ENCODE data around the gene AP1S3. TPM values are rescaled to one million over a fixed set of nuclear protein-coding genes. Genes with fewer than 3 reads are reported as not detected.

Gene AP1S3
- total RNA-seq, 1 donor from 2014 or later: 6.4 TPM

GRCh38 chr2:223782629-223783028 lies 54.8 kb downstream of the AP1S3 start:
- Histone ChIP-seq H3K36me3 (no peaks in the 10 kb centered on the region), H3K4me3 (no peak overlapping the region), H3K9me3 (no peaks in the 10 kb centered on the region), H3K27ac (no peak overlapping the region), H3K4me1 (no peaks in the 10 kb centered on the region), H3K27me3 (ENCODE audit: low read depth) (no peaks in the 10 kb centered on the region)
- intact Hi-C loops (cut with DNase I): no loop called here
- TF ChIP-seq CTCF (IDR thresholded peaks at IDR 0.05): no peak
- ATAC-seq (no peak), DNase-seq (no peak)

GRCh38 chr2:223781560-223781959 lies 55.8 kb downstream of the AP1S3 start:
- DNase-seq: no peak
- Histone ChIP-seq H3K9me3 (no peaks in the 10 kb centered on the region), H3K27me3 (ENCODE audit: low read depth) (no peaks in the 10 kb centered on the region), H3K4me1 (no peaks in the 10 kb centered on the region), H3K27ac (no peak overlapping the region), H3K4me3 (no peak overlapping the region), H3K36me3 (peaks cover 2% of the 10 kb centered on the region)
- no peak for ATAC-seq
- TF ChIP-seq CTCF (IDR thresholded peaks at IDR 0.05): no peak
- intact Hi-C loops (cut with DNase I): no loop called here

GRCh38 chr2:223779877-223780276 lies 57.5 kb downstream of the AP1S3 start:
- Histone ChIP-seq H3K4me1 (no peaks in the 10 kb centered on the region), H3K36me3 (peaks cover 7% of the 10 kb centered on the region), H3K9me3 (no peaks in the 10 kb centered on the region), H3K27me3 (ENCODE audit: low read depth) (no peaks in the 10 kb centered on the region), H3K27ac (no peak overlapping the region), H3K4me3 (no peak overlapping the region)
- DNase-seq: no peak
- peak; percentile 19 for TF ChIP-seq CTCF (IDR thresholded peaks at IDR 0.05)
- intact Hi-C loops (cut with DNase I): no loop called here
- ATAC-seq: peak in 1 of 2 donors; percentile 41

GRCh38 chr2:223774193-223774592 lies 63.2 kb downstream of the AP1S3 start:
- no peak for DNase-seq
- TF ChIP-seq CTCF (IDR thresholded peaks at IDR 0.05): no peak
- Histone ChIP-seq H3K36me3 (peaks cover 12% of the 10 kb centered on the region), H3K27ac (no peak overlapping the region), H3K27me3 (ENCODE audit: low read depth) (no peaks in the 10 kb centered on the region), H3K4me1 (no peaks in the 10 kb centered on the region), H3K9me3 (no peaks in the 10 kb centered on the region), H3K4me3 (no peak overlapping the region)
- no peak for ATAC-seq
- intact Hi-C loops (cut with DNase I): no loop called here

GRCh38 chr2:223772363-223772762 lies 65.0 kb downstream of the AP1S3 start:
- H3K4me3 ChIP-seq: no peak overlapping the region
- H3K27me3 ChIP-seq (ENCODE audit: low read depth): no peaks in the 10 kb centered on the region
- H3K27ac ChIP-seq: no peak overlapping the region
- H3K4me1 ChIP-seq: no peaks in the 10 kb centered on the region
- no peaks in the 10 kb centered on the region for H3K9me3 ChIP-seq
- no peak for TF ChIP-seq CTCF (IDR thresholded peaks at IDR 0.05)
- ATAC-seq (no peak), DNase-seq (no peak)
- intact Hi-C loops (cut with DNase I): no loop called here
- H3K36me3 ChIP-seq: peaks cover 12% of the 10 kb centered on the region

GRCh38 chr2:223771475-223771874 lies 65.9 kb downstream of the AP1S3 start:
- intact Hi-C loops (cut with DNase I): no loop called here
- Histone ChIP-seq H3K36me3 (peaks cover 8% of the 10 kb centered on the region), H3K9me3 (no peaks in the 10 kb centered on the region), H3K27ac (no peak overlapping the region), H3K27me3 (ENCODE audit: low read depth) (no peaks in the 10 kb centered on the region), H3K4me1 (no peaks in the 10 kb centered on the region), H3K4me3 (no peak overlapping the region)
- no peak for ATAC-seq
- DNase-seq: no peak
- TF ChIP-seq CTCF (IDR thresholded peaks at IDR 0.05): no peak
